ENCODE data around the gene HPCAL4. TPM values are rescaled to one million over a fixed set of nuclear protein-coding genes. Genes with fewer than 3 reads are reported as not detected.

HPCAL4 gene
- total RNA-seq, 1 donor from 2014 or later: 0.49 TPM

- Mint-ChIP-seq H3K27me3 (ENCODE audit: low read depth) (peaks cover 44% of the 10 kb centered on the region), H3K9me3 (no peaks in the 10 kb centered on the region), H3K4me1 (peaks cover 14% of the 10 kb centered on the region), H3K4me3 (no peak overlapping the region), H3K36me3 (ENCODE audit: low read depth) (no peaks in the 10 kb centered on the region), H3K27ac (ENCODE audit: unreplicated experiment) (no peak overlapping the region)
- DNase-seq (ENCODE audit: low read depth, low spot score): no peak
- no peak for TF ChIP-seq CTCF (conservative IDR thresholded peaks at IDR 0.05)
Observed at GRCh38 chr1:39701049-39701439, 9.8 kb upstream of the HPCAL4 start.

- no peaks in the 10 kb centered on the region for H3K9me3 Mint-ChIP-seq
- H3K4me3 Mint-ChIP-seq: no peak overlapping the region
- no peak for DNase-seq (ENCODE audit: low read depth, low spot score)
- H3K27me3 Mint-ChIP-seq (ENCODE audit: low read depth): peaks cover 48% of the 10 kb centered on the region
- H3K4me1 Mint-ChIP-seq: peaks cover 14% of the 10 kb centered on the region
- H3K36me3 Mint-ChIP-seq (ENCODE audit: low read depth): no peaks in the 10 kb centered on the region
- no peak for TF ChIP-seq CTCF (conservative IDR thresholded peaks at IDR 0.05)
- H3K27ac Mint-ChIP-seq (ENCODE audit: unreplicated experiment): no peak overlapping the region
Observed at GRCh38 chr1:39700348-39700747, 9.1 kb upstream of the HPCAL4 start.

DNA sequence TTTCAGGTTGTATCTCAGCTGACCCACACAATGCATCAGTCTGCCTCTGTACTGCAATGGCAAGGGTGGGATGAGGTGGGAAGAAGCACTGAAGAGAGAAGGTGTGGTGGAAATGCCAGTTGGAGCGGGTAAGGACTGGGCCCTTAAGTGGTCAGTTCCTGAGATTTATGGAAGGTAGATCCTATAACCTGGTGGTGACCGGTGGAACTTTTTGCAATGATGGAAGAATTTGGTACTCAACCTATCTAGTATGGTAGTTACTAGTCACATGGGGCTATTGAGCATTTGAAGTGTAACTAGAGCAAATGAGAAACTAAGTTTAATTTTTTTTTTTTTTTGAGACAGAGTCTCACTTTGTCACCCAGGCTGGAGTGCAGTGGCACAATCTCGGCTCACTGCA, 8.2 kb upstream of the HPCAL4 start:
- H3K4me3 Mint-ChIP-seq: no peak overlapping the region
- H3K36me3 Mint-ChIP-seq (ENCODE audit: low read depth): no peaks in the 10 kb centered on the region
- H3K27me3 Mint-ChIP-seq (ENCODE audit: low read depth): peaks cover 57% of the 10 kb centered on the region
- peaks cover 14% of the 10 kb centered on the region for H3K4me1 Mint-ChIP-seq
- H3K9me3 Mint-ChIP-seq: no peaks in the 10 kb centered on the region
- no peak for DNase-seq (ENCODE audit: low read depth, low spot score)
- no peak overlapping the region for H3K27ac Mint-ChIP-seq (ENCODE audit: unreplicated experiment)
- no peak for TF ChIP-seq CTCF (conservative IDR thresholded peaks at IDR 0.05)

GRCh38 chr1:39698568-39698967, 7.3 kb upstream of the HPCAL4 start:
- no peak for TF ChIP-seq CTCF (conservative IDR thresholded peaks at IDR 0.05)
- Mint-ChIP-seq H3K36me3 (ENCODE audit: low read depth) (no peaks in the 10 kb centered on the region), H3K4me3 (no peak overlapping the region), H3K27ac (ENCODE audit: unreplicated experiment) (no peak overlapping the region), H3K4me1 (peaks cover 14% of the 10 kb centered on the region), H3K27me3 (ENCODE audit: low read depth) (peaks cover 65% of the 10 kb centered on the region), H3K9me3 (no peaks in the 10 kb centered on the region)
- no peak for DNase-seq (ENCODE audit: low read depth, low spot score)

DNA sequence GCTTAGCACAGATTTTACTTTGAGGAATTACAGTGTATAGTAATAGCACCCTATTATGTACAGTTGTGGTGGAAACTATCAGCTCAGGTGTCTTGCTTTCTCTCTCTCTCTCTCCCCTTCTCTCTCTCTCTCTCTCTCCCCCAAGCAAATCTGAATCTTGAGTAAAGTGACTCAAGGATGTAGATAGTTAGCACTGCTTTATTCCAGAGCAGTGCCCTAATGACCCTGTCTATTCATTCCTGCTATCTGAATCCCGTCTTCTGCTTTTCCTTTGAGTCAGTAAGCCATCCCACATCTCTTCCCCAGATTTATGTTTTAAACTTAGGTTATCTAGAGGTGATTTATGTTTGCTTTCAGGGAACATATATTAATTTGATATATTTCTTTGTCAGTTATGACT, 5.2 kb upstream of the HPCAL4 start:
- Mint-ChIP-seq H3K36me3 (ENCODE audit: low read depth) (no peaks in the 10 kb centered on the region), H3K4me3 (no peak overlapping the region), H3K27ac (ENCODE audit: unreplicated experiment) (no peak overlapping the region), H3K4me1 (peaks cover 7% of the 10 kb centered on the region), H3K9me3 (no peaks in the 10 kb centered on the region), H3K27me3 (ENCODE audit: low read depth) (peaks cover 83% of the 10 kb centered on the region)
- DNase-seq (ENCODE audit: low read depth, low spot score): no peak
- no peak for TF ChIP-seq CTCF (conservative IDR thresholded peaks at IDR 0.05)

- Mint-ChIP-seq H3K4me1 (peaks cover 6% of the 10 kb centered on the region), H3K27ac (ENCODE audit: unreplicated experiment) (no peak overlapping the region), H3K27me3 (ENCODE audit: low read depth) (peaks cover 91% of the 10 kb centered on the region), H3K9me3 (no peaks in the 10 kb centered on the region), H3K36me3 (ENCODE audit: low read depth) (no peaks in the 10 kb centered on the region), H3K4me3 (no peak overlapping the region)
- TF ChIP-seq CTCF (conservative IDR thresholded peaks at IDR 0.05): no peak
- no peak for DNase-seq (ENCODE audit: low read depth, low spot score)
Observed at GRCh38 chr1:39695016-39695415, 3.8 kb upstream of the HPCAL4 start.

Data from neural crest cell (in vitro differentiated cells).